Large intestine (tissue), 3 donors: Measurements from ENCODE around the gene TMEM151B. TPM values are rescaled to one million over a fixed set of nuclear protein-coding genes. Genes with fewer than 3 reads are reported as not detected.

ENCODE experiments used
- DNase-seq, 2 donors: peaks; one replicate each; pipeline versions ENCODE4 v3.0.0 to v3.0.0-alpha.2; 2013
- H3K27ac ChIP-seq: one replicate; pipeline ENCODE4 v1.5.1; 2013; ENCODE audit warnings: low read length
- H3K27me3 ChIP-seq: 2 replicates; pipeline ENCODE4 v1.6.1; 2013; ENCODE audit warnings: low read length; ENCODE audit not compliant: control insufficient read depth, insufficient read depth
- H3K36me3 ChIP-seq: 2 replicates; pipeline ENCODE4 v1.6.1; 2013; ENCODE audit warnings: low read length; ENCODE audit not compliant: control insufficient read depth, insufficient read depth
- H3K4me1 ChIP-seq: one replicate; pipeline ENCODE4 v1.6.1; 2013; ENCODE audit warnings: low read length; ENCODE audit not compliant: control insufficient read depth, insufficient read depth
- H3K4me3 ChIP-seq: one replicate; pipeline ENCODE4 v1.5.1; 2013; ENCODE audit warnings: low read length
- H3K9me3 ChIP-seq: one replicate; pipeline ENCODE4 v1.6.1; 2013; ENCODE audit warnings: mild to moderate bottlenecking, low read depth, low read length, moderate library complexity; ENCODE audit not compliant: control insufficient read depth
- WGBS: methylation state at CpG from one replicate; pipeline ENCODE4 v1.1.5; 2013; ENCODE audit warnings: low lambda C conversion rate; ENCODE audit not compliant: insufficient coverage; 5-methylcytosine and 5-hydroxymethylcytosine counted together
- polyA plus RNA-seq: library from polyadenylated mRNA; unstranded; fragments of 120-200 nt; gene quantifications from one replicate; pipeline ENCODE4 v1.2.1, GENCODE V29; 2013

Gene TMEM151B
- polyA plus RNA-seq, 1 donor, result 3.2 TPM

DNA sequence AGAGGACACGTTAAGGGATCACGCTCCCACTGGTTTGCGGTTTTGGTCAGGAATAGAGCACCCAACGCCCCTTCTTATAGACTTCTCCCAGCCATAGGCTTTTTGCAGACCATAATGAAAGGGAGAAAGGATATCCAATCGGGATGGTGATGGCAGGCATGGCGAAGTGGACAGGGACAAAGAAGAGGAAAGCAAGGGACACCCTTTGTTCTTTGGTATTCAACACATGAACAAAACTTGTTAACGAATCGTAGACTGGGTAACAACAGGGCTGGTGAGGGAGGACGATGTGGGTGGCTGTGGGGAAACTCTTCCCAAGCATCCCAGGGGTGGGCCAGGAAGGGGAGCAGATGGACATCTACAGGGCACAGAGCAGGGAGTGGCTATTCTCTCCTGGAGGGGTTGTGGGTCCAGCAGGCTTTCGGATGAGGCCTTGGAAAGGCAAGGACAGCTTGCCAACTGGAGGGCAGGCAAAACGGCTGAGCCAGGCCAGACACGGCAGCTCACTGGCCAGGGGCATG, 24.8 kb upstream of the TMEM151B start:
- no CpG with 5 or more reads among the region's 12 CpGs for WGBS
- peaks cover 8% of the 10 kb centered on the region for H3K4me1 ChIP-seq
- no peaks in the 10 kb centered on the region for H3K9me3 ChIP-seq
- H3K4me3 ChIP-seq, result peak overlapping the region; percentile 96
- no peak for DNase-seq
- H3K36me3 ChIP-seq, result peaks cover 20% of the 10 kb centered on the region
- no peaks in the 10 kb centered on the region for H3K27me3 ChIP-seq
- peak overlapping the region; percentile 94 for H3K27ac ChIP-seq

GRCh38 chr6:44245912-44246662, 24.2 kb upstream of the TMEM151B start:
- Histone ChIP-seq H3K4me3 (peak overlapping the region; percentile 96), H3K4me1 (peaks cover 8% of the 10 kb centered on the region), H3K27me3 (no peaks in the 10 kb centered on the region), H3K9me3 (no peaks in the 10 kb centered on the region), H3K27ac (peak overlapping the region; percentile 94), H3K36me3 (peaks cover 26% of the 10 kb centered on the region)
- DNase-seq, result peak; percentile 83 to 94
- no CpG with 5 or more reads among the region's 62 CpGs for WGBS

- peak within 1 kb of the TSS; percentile 96 for H3K4me3 ChIP-seq
- H3K9me3 ChIP-seq, result no peaks in the 10 kb centered on the region
- no peaks in the 10 kb centered on the region for H3K27me3 ChIP-seq
- peaks cover 8% of the 10 kb centered on the region for H3K4me1 ChIP-seq
- WGBS, result 0% methylated on average over 2 of the region's 34 CpGs
- DNase-seq, result peak; percentile 98 to 99
- H3K27ac ChIP-seq, result peak within 1 kb of the TSS; percentile 94
- peaks cover 33% of the 10 kb centered on the region for H3K36me3 ChIP-seq
Measured at GRCh38 chr6:44246663-44247337, 23.4 kb upstream of the TMEM151B start, which contains the start of gene HSP90AB1. Gene HSP90AB1 (plus strand): TSS chr6:44247101. CDS start chr6:44248630, 1,529 bp downstream.

- DNase-seq, result peak; percentile 65 to 84
- Histone ChIP-seq H3K36me3 (peaks cover 40% of the 10 kb centered on the region), H3K27me3 (no peaks in the 10 kb centered on the region), H3K4me1 (peaks cover 8% of the 10 kb centered on the region), H3K9me3 (no peaks in the 10 kb centered on the region), H3K4me3 (peak overlapping the region; percentile 96), H3K27ac (peak overlapping the region; percentile 94)
- no CpG with 5 or more reads among the region's 52 CpGs for WGBS
Measured at GRCh38 chr6:44247338-44248302, 22.6 kb upstream of the TMEM151B start.

DNA sequence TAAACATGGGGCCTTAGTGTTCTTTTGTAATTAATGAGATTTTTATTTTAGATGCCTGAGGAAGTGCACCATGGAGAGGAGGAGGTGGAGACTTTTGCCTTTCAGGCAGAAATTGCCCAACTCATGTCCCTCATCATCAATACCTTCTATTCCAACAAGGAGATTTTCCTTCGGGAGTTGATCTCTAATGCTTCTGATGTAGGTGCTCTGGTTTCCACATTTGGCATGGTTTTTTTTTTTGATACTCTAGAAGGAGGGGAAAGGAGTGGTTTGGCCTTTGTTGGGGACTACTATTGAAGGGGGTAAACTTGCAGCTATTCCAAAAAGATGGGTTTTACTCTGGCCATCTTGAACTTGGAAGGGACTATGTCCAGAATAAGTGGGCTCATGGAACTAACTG, 21.7 kb upstream of the TMEM151B start:
- Histone ChIP-seq H3K9me3 (no peaks in the 10 kb centered on the region), H3K27me3 (no peaks in the 10 kb centered on the region), H3K4me3 (peak overlapping the region; percentile 96), H3K36me3 (peaks cover 50% of the 10 kb centered on the region), H3K27ac (no peak overlapping the region), H3K4me1 (peaks cover 8% of the 10 kb centered on the region)
- no CpG with 5 or more reads among the region's 1 CpG for WGBS
- no peak for DNase-seq

DNA sequence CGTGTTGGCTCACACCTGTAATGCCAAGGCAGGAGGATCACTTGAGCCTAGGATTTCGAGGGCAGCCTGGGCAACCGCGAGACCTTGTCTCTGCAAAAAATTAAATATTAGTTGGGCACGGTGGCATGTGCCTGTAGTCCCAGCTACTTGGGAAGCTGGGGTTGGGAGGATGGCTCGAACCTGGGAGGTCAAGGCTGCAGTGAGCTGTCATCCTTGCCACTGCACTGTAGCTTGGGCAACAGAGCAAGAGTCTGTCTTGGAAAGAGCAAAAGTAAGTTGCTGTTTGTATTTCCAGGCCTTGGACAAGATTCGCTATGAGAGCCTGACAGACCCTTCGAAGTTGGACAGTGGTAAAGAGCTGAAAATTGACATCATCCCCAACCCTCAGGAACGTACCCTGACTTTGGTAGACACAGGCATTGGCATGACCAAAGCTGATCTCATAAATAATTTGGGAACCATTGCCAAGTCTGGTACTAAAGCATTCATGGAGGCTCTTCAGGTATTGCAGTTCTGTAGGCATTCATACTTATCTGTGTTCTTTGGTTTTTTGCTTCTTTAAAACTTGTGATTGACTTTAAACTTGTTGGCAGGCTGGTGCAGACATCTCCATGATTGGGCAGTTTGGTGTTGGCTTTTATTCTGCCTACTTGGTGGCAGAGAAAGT, 21.0 kb upstream of the TMEM151B start:
- H3K27me3 ChIP-seq, result no peaks in the 10 kb centered on the region
- peaks cover 8% of the 10 kb centered on the region for H3K4me1 ChIP-seq
- H3K27ac ChIP-seq, result no peak overlapping the region
- no peak for DNase-seq
- no peaks in the 10 kb centered on the region for H3K9me3 ChIP-seq
- H3K4me3 ChIP-seq, result no peak overlapping the region
- no CpG with 5 or more reads among the region's 9 CpGs for WGBS
- H3K36me3 ChIP-seq, result peaks cover 56% of the 10 kb centered on the region

GRCh38 chr6:44250067-44250717, 20.1 kb upstream of the TMEM151B start:
- Histone ChIP-seq H3K27me3 (no peaks in the 10 kb centered on the region), H3K4me3 (no peak overlapping the region), H3K4me1 (peaks cover 8% of the 10 kb centered on the region), H3K9me3 (no peaks in the 10 kb centered on the region), H3K27ac (no peak overlapping the region), H3K36me3 (peaks cover 66% of the 10 kb centered on the region)
- 58% methylated on average over 1 of the region's 6 CpGs for WGBS
- DNase-seq, result no peak

- no peak for DNase-seq
- peaks cover 70% of the 10 kb centered on the region for H3K36me3 ChIP-seq
- no peak overlapping the region for H3K27ac ChIP-seq
- H3K27me3 ChIP-seq, result no peaks in the 10 kb centered on the region
- H3K4me3 ChIP-seq, result no peak overlapping the region
- 100% methylated on average over 2 of the region's 3 CpGs for WGBS
- no peaks in the 10 kb centered on the region for H3K9me3 ChIP-seq
- H3K4me1 ChIP-seq, result peaks cover 5% of the 10 kb centered on the region
Measured at GRCh38 chr6:44250718-44251123, 19.5 kb upstream of the TMEM151B start.
